Measurements from ENCODE around the gene CCNC. TPM values are rescaled to one million over a fixed set of nuclear protein-coding genes. Genes with fewer than 3 reads are reported as not detected.
A peak's percentile ranks its signal among the peaks of the same experiment; 100 is the strongest.

Gene CCNC
- total and polyA plus RNA-seq, 8 donors, result 24.5 to 49.3 (median 34.1) TPM

- TF ChIP-seq, protein P1, sequence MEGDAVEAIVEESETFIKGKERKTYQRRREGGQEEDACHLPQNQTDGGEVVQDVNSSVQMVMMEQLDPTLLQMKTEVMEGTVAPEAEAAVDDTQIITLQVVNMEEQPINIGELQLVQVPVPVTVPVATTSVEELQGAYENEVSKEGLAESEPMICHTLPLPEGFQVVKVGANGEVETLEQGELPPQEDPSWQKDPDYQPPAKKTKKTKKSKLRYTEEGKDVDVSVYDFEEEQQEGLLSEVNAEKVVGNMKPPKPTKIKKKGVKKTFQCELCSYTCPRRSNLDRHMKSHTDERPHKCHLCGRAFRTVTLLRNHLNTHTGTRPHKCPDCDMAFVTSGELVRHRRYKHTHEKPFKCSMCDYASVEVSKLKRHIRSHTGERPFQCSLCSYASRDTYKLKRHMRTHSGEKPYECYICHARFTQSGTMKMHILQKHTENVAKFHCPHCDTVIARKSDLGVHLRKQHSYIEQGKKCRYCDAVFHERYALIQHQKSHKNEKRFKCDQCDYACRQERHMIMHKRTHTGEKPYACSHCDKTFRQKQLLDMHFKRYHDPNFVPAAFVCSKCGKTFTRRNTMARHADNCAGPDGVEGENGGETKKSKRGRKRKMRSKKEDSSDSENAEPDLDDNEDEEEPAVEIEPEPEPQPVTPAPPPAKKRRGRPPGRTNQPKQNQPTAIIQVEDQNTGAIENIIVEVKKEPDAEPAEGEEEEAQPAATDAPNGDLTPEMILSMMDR (IDR thresholded peaks at IDR 0.05), result no peak
- ATAC-seq (no peak), DNase-seq (peak in 1 of 6 donors; percentile 20), FAIRE-seq (no peak)
- no peaks in the 10 kb centered on the region for H3K9me3 ChIP-seq
- intact Hi-C loops (cut with DNase I), result no loop called here
- no peaks in the 10 kb centered on the region for H3K36me3 ChIP-seq
- WGBS, 2 donors, result 15 to 16% methylated on average over 16 of the region's 16 CpGs
- no peak overlapping the region for H3K4me3 ChIP-seq
- no peak overlapping the region for H3K27ac ChIP-seq
- H3K27me3 ChIP-seq, result peaks cover 14 to 85% (median 43%) of the 10 kb centered on the region in 4 donors
- H3K4me1 ChIP-seq, result peaks cover 5 to 17% (median 10%) of the 10 kb centered on the region in 3 donors
Observed at GRCh38 chr6:99605911-99606655, 37.6 kb upstream of the CCNC start.

- H3K27me3 ChIP-seq, result peaks cover 14 to 89% (median 39%) of the 10 kb centered on the region in 4 donors
- no peak for ATAC-seq
- H3K4me1 ChIP-seq, result peaks cover 5 to 17% (median 10%) of the 10 kb centered on the region in 3 donors
- H3K9me3 ChIP-seq, result no peaks in the 10 kb centered on the region
- no peak overlapping the region for H3K4me3 ChIP-seq
- peak in 1 of 6 donors; percentile 45 for DNase-seq
- TF ChIP-seq, protein P1 (IDR thresholded peaks at IDR 0.05), result no peak
- no peaks in the 10 kb centered on the region for H3K36me3 ChIP-seq
- no peak overlapping the region for H3K27ac ChIP-seq
- intact Hi-C loops (cut with DNase I), result no loop called here
- FAIRE-seq, result no peak
- 19 to 20% methylated on average over 20 of the region's 20 CpGs for WGBS, 2 donors
Observed at GRCh38 chr6:99605074-99605734, 36.7 kb upstream of the CCNC start.

- peak in 2 of 6 donors; percentile 40 to 71 for DNase-seq
- Histone ChIP-seq H3K4me3 (peak overlapping the region in 3 of 4 donors; percentile 4 to 43 (median 30)), H3K36me3 (no peaks in the 10 kb centered on the region), H3K4me1 (peaks cover 5 to 17% (median 10%) of the 10 kb centered on the region in 3 donors), H3K27ac (no peak overlapping the region), H3K9me3 (no peaks in the 10 kb centered on the region), H3K27me3 (peaks cover 14 to 88% (median 36%) of the 10 kb centered on the region in 4 donors)
- FAIRE-seq, result no peak
- intact Hi-C loops (cut with DNase I), result no loop called here
- 18% methylated on average over 31 of the region's 31 CpGs for WGBS, 2 donors
- TF ChIP-seq, protein P1 (IDR thresholded peaks at IDR 0.05), result no peak
- ATAC-seq, result no peak
Observed at GRCh38 chr6:99604166-99605073, 36.0 kb upstream of the CCNC start.

DNA sequence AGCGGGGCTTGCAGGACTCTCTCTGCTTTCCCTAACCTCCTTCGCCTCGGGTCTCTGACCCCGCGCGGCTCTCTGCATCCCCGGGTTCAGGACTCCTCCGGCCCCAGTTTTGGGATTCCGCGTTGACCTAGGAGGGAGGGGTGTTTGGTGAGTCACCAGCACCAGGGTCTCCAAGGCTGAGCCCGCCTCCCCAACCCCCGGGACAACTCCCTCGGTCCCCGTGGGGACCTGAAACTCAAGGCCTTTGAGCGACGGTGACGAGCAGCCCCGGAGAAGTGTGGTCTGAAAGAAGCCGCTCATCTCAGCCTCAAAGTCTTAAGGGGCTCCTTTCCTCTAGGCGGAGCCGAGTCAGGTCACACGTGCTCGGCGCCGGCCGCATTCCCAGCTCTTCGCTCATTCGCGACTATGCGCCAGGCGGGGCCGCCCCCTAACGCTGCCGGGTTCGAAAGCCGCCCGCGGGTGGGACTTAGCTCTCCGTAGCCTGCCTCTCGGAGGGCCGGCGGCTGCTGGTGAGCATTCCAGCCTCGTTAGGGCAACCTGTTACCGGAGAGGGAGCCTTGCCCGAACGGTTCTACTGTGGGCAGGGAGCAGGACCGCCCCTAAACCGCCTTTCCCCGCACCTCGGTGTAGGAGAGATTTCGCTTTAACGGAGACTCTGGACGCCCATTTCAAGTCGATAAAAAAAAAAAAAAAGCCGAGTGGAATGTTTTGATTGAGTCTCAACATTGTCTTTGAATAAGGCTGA lies 35.1 kb upstream of the CCNC start:
- TF ChIP-seq, protein P1 (IDR thresholded peaks at IDR 0.05), result no peak
- peaks cover 14 to 82% (median 38%) of the 10 kb centered on the region in 4 donors for H3K27me3 ChIP-seq
- WGBS, 2 donors, result 2 to 4% methylated on average over 55 of the region's 55 CpGs

More for the DNA sequence above, 35.1 kb upstream of the CCNC start:
- no peaks in the 10 kb centered on the region for H3K9me3 ChIP-seq
- no peaks in the 10 kb centered on the region for H3K36me3 ChIP-seq
- FAIRE-seq (no peak), DNase-seq (peak in 2 of 6 donors; percentile 73 to 76), ATAC-seq (peak; percentile 59 to 83 (median 72))
- no peak overlapping the region for H3K27ac ChIP-seq
- H3K4me3 ChIP-seq, result peak overlapping the region in 3 of 4 donors; percentile 4 to 43 (median 30)
- peaks cover 5 to 17% (median 10%) of the 10 kb centered on the region in 3 donors for H3K4me1 ChIP-seq
- intact Hi-C loops (cut with DNase I), result no loop called here
